MCF 10A (cell line): Measurements from ENCODE around the gene CLASRP. TPM values are rescaled to one million over a fixed set of nuclear protein-coding genes. Genes with fewer than 3 reads are reported as not detected.

Experiments used
- BruUV-seq: library from RNA; stranded (reverse); fragments of 400-500 nt; replicated peaks from 2 replicates; lab custom pipeline; 2021; lab: Mats Ljungman, UMichigan
- CTCF ChIA-PET: fragments of 300-600 bp; sonication (Branson Sonifier 250); formaldehyde crosslinking; extraction: SDS; loops from one replicate; lab custom pipeline; 2021; ENCODE audit warnings: antibody characterized with exemption, inconsistent platforms; lab: Yijun Ruan, JAX
- POLR2A ChIA-PET: fragments of 300-600, 350-650 bp; sonication (Branson Sonifier 250); formaldehyde crosslinking; extraction: SDS; loops from one replicate; lab custom pipeline; 2020; ENCODE audit warnings: antibody characterized with exemption, inconsistent platforms; lab: Yijun Ruan, JAX
- DNase-seq: peaks from one replicate; pipeline ENCODE4 v3.0.0-alpha.2; 2018; ENCODE audit not compliant: unreplicated experiment
- H3K27ac Mint-ChIP-seq: one replicate; pipeline ENCODE4 v1.8.0; 2022; ENCODE audit warnings: mild to moderate bottlenecking, low read depth, mixed read lengths; ENCODE audit not compliant: unreplicated experiment
- H3K27me3 Mint-ChIP-seq: one replicate; pipeline ENCODE4 v1.8.0; 2022; ENCODE audit warnings: mixed read lengths; ENCODE audit not compliant: insufficient read depth, unreplicated experiment
- H3K36me3 Mint-ChIP-seq: one replicate; pipeline ENCODE4 v1.8.0; 2022; ENCODE audit warnings: mild to moderate bottlenecking, moderate library complexity, mixed read lengths; ENCODE audit not compliant: insufficient read depth, unreplicated experiment
- H3K4me1 Mint-ChIP-seq: one replicate; pipeline ENCODE4 v1.8.0; 2022; ENCODE audit warnings: mixed read lengths; ENCODE audit not compliant: insufficient read depth, unreplicated experiment
- H3K4me3 Mint-ChIP-seq: one replicate; pipeline ENCODE4 v1.8.0; 2022; ENCODE audit warnings: mild to moderate bottlenecking, moderate library complexity, mixed read lengths; ENCODE audit not compliant: unreplicated experiment
- H3K9me3 Mint-ChIP-seq: one replicate; pipeline ENCODE4 v1.8.0; 2022; ENCODE audit warnings: mixed read lengths; ENCODE audit not compliant: unreplicated experiment
- CTCF ChIP-seq: fragments of 200-600 bp; IDR thresholded peaks from one replicate; pipeline ENCODE4 v1.8.0; 2022; ENCODE audit warnings: antibody characterized with exemption, mild to moderate bottlenecking; ENCODE audit not compliant: unreplicated experiment
- intact Hi-C: fragments of 100-400 bp; cut with micrococcal nuclease; formaldehyde crosslinking; loops from 2 replicates; pipeline ENCODE4 v1.14.1; 2022
- total RNA-seq: library from RNA; stranded (reverse); gene quantifications from 2 replicates; pipeline ENCODE4 v1.2.3, GENCODE V29; 2022

CLASRP gene
- total RNA-seq, 1 experiment from 2014 or later: 83.5 TPM

GRCh38 chr19:45107621-45108150 is 68.8 kb downstream of the CLASRP start:
- no peak overlapping the region for H3K4me3 Mint-ChIP-seq
- POLR2A ChIA-PET: interaction anchor here (0.6 kb wide), 1 partner anchor 9 kb away, joined by 3 read pairs; no protein-coding TSS in a partner anchor
- no peak for DNase-seq
- no peak overlapping the region for H3K27ac Mint-ChIP-seq
- no TSS peak for BruUV-seq
- peaks cover 6% of the 10 kb centered on the region for H3K36me3 Mint-ChIP-seq
- no peak for TF ChIP-seq CTCF
- no peaks in the 10 kb centered on the region for H3K9me3 Mint-ChIP-seq
- intact Hi-C loops: no loop called here
- CTCF ChIA-PET: interaction anchor here (0.6 to 1.0 kb wide), 2 partner anchors 15 to 393 kb away, joined by 3 read pairs; no protein-coding TSS in a partner anchor
- H3K27me3 Mint-ChIP-seq: no peaks in the 10 kb centered on the region
- H3K4me1 Mint-ChIP-seq: peaks cover 12% of the 10 kb centered on the region

- no peak for DNase-seq
- H3K4me3 Mint-ChIP-seq: no peak overlapping the region
- intact Hi-C loops: no loop called here
- H3K4me1 Mint-ChIP-seq: no peaks in the 10 kb centered on the region
- H3K9me3 Mint-ChIP-seq: no peaks in the 10 kb centered on the region
- H3K36me3 Mint-ChIP-seq: no peaks in the 10 kb centered on the region
- no TSS peak for BruUV-seq
- POLR2A ChIA-PET: interaction anchor here (0.7 kb wide), 1 partner anchor 13 kb away, joined by 3 read pairs; no protein-coding TSS in a partner anchor
- H3K27me3 Mint-ChIP-seq: no peaks in the 10 kb centered on the region
- no peak overlapping the region for H3K27ac Mint-ChIP-seq
- no peak for TF ChIP-seq CTCF
- CTCF ChIA-PET: no interaction called here
These were observed 72.0 kb downstream of the CLASRP start for GRCh38 chr19:45110851-45111266.

- Mint-ChIP-seq H3K27ac (no peak overlapping the region), H3K27me3 (no peaks in the 10 kb centered on the region), H3K9me3 (no peaks in the 10 kb centered on the region), H3K36me3 (no peaks in the 10 kb centered on the region), H3K4me3 (no peak overlapping the region), H3K4me1 (no peaks in the 10 kb centered on the region)
- ChIA-PET CTCF (interaction anchor here (0.6 to 1.4 kb wide), 5 partner anchors 11 to 569 kb away, joined by 3 to 5 read pairs (median 5); no protein-coding TSS in a partner anchor), POLR2A (interaction anchor here (0.6 kb wide), 1 partner anchor 63 kb away, joined by 3 read pairs; no protein-coding TSS in a partner anchor)
- no peak for TF ChIP-seq CTCF
- no peak for DNase-seq
- intact Hi-C loops: no loop called here
- no TSS peak for BruUV-seq
These were observed 73.4 kb downstream of the CLASRP start for GRCh38 chr19:45112111-45112827.

- BruUV-seq: no TSS peak
- Mint-ChIP-seq H3K9me3 (no peaks in the 10 kb centered on the region), H3K27ac (no peak overlapping the region), H3K27me3 (no peaks in the 10 kb centered on the region), H3K4me3 (no peak overlapping the region), H3K4me1 (no peaks in the 10 kb centered on the region), H3K36me3 (no peaks in the 10 kb centered on the region)
- no peak for DNase-seq
- no peak for TF ChIP-seq CTCF
- CTCF ChIA-PET: interaction anchor here (0.6 to 1.4 kb wide), 3 partner anchors 12 to 25 kb away, joined by 3 to 5 read pairs (median 3); no protein-coding TSS in a partner anchor
- POLR2A ChIA-PET: interaction anchor here (0.8 kb wide), 1 partner anchor 21 kb away, joined by 3 read pairs; no protein-coding TSS in a partner anchor
- intact Hi-C loops: no loop called here
These were observed 74.8 kb downstream of the CLASRP start for GRCh38 chr19:45113628-45114027.
